Smooth muscle cell (in vitro differentiated cells): ENCODE results near the gene IGSF3. TPM values are rescaled to one million over a fixed set of nuclear protein-coding genes. Genes with fewer than 3 reads are reported as not detected.

ENCODE experiments used
- DNase-seq: peaks from one replicate; lab custom pipeline; 2025; ENCODE audit not compliant: unreplicated experiment; lab: John Stamatoyannopoulos, UW
- H2AFZ ChIP-seq: fragments of 200-600 bp; sonication (generic); 2 replicates; pipeline ENCODE4 v1.6.0; 2016; ENCODE audit warnings: antibody characterized with exemption, low read depth, mild to moderate bottlenecking
- H3F3A ChIP-seq: fragments of 200-600 bp; sonication (generic); 2 replicates; pipeline ENCODE4 v1.6.0; 2017; ENCODE audit warnings: antibody characterized with exemption, low read depth
- H3K27ac ChIP-seq: fragments of 200-600 bp; sonication (generic); 2 replicates; pipeline ENCODE4 v1.5.1; 2016; ENCODE audit warnings: low read depth, mild to moderate bottlenecking
- H3K27me3 ChIP-seq: fragments of 200-600 bp; sonication (generic); 2 replicates; pipeline ENCODE4 v1.6.1; 2016; ENCODE audit warnings: low read depth, mild to moderate bottlenecking
- H3K36me3 ChIP-seq: fragments of 200-600 bp; sonication (generic); 2 replicates; pipeline ENCODE4 v1.5.1; 2016; ENCODE audit warnings: low read depth
- H3K4me1 ChIP-seq: fragments of 200-600 bp; sonication (generic); 2 replicates; pipeline ENCODE4 v1.5.1; 2016; ENCODE audit warnings: low read depth
- H3K4me2 ChIP-seq: fragments of 200-600 bp; sonication (generic); 2 replicates; pipeline ENCODE4 v1.6.0; 2016; ENCODE audit warnings: mild to moderate bottlenecking
- H3K4me3 ChIP-seq: fragments of 200-600 bp; sonication (generic); 2 replicates; pipeline ENCODE4 v1.5.1; 2016; ENCODE audit warnings: mild to moderate bottlenecking
- H3K79me2 ChIP-seq: fragments of 200-600 bp; sonication (generic); 2 replicates; pipeline ENCODE4 v1.6.0; 2016; ENCODE audit warnings: low read depth, mild to moderate bottlenecking
- H3K9ac ChIP-seq: fragments of 200-600 bp; sonication (generic); 2 replicates; pipeline ENCODE4 v1.6.0; 2016; ENCODE audit warnings: low read depth
- H3K9me3 ChIP-seq: fragments of 200-600 bp; sonication (generic); replicated peaks from 2 replicates; pipeline ENCODE4 v1.5.1; 2016; ENCODE audit warnings: low read depth
- H4K20me1 ChIP-seq: fragments of 200-600 bp; sonication (generic); 2 replicates; pipeline ENCODE4 v1.6.0; 2016; ENCODE audit warnings: low read depth
- WGBS: methylation state at CpG from one replicate; pipeline ENCODE4 v1.1.7; 2016; ENCODE audit warnings: low lambda C conversion rate; 5-methylcytosine and 5-hydroxymethylcytosine counted together
- polyA plus RNA-seq: library from polyadenylated mRNA; unstranded; fragments of >200 nt; fragmentation: Nextera tagmentation; extraction: Ambion mirVana; gene quantifications from 2 replicates; pipeline ENCODE4 v1.2.1, GENCODE V29; 2016
- total RNA-seq: library from RNA; depleted of rRNA; stranded (reverse); fragments of >200 nt; gene quantifications from 2 replicates; pipeline ENCODE4 v1.2.3, GENCODE V29; 2014
- TF ChIP-seq, protein P1 (sequence below): fragments of 200-600 bp; sonication (generic); IDR thresholded peaks from 2 replicates; pipeline ENCODE4 v1.5.1; 2017; ENCODE audit warnings: borderline replicate concordance, mild to moderate bottlenecking, antibody characterized with exemption; ENCODE audit not compliant: insufficient read depth, poor library complexity, severe bottlenecking

The IGSF3 gene
- total and polyA plus RNA-seq, 2 experiments from 2014 or later = 11.9 to 28.4 TPM

DNA sequence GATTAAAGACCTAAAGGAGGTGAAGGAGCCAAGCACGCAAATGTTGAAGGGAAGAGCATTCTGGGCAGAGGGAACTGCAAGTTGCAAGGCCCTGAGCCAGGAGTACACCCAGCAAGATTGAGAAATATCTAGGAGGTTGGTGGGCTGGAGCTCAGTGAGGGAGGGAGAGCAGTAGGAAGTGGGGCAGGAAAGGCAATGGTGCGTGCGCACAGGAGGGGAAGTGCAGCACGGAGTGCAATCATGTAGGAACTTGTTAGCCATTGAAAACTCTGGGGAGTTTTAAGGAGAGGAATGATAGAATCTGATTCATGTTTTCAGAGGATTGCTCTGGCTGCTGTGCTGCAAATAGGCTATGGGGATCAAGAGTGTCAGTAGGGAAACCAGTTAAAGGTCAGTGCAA, 13.2 kb upstream of the IGSF3 start:
- H3K4me2 ChIP-seq = no peak overlapping the region
- no peak overlapping the region for H3K9ac ChIP-seq
- H3K79me2 ChIP-seq = no peaks in the 10 kb centered on the region
- 93% methylated on average over 4 of the region's 4 CpGs for WGBS
- H3K27me3 ChIP-seq = no peaks in the 10 kb centered on the region
- H4K20me1 ChIP-seq = no peaks in the 10 kb centered on the region
- no peak overlapping the region for H2AFZ ChIP-seq
- H3K9me3 ChIP-seq = no peaks in the 10 kb centered on the region
- no peak overlapping the region for H3K4me3 ChIP-seq
- no peaks in the 10 kb centered on the region for H3K4me1 ChIP-seq
- no peaks in the 10 kb centered on the region for H3K36me3 ChIP-seq
- TF ChIP-seq, protein P1, sequence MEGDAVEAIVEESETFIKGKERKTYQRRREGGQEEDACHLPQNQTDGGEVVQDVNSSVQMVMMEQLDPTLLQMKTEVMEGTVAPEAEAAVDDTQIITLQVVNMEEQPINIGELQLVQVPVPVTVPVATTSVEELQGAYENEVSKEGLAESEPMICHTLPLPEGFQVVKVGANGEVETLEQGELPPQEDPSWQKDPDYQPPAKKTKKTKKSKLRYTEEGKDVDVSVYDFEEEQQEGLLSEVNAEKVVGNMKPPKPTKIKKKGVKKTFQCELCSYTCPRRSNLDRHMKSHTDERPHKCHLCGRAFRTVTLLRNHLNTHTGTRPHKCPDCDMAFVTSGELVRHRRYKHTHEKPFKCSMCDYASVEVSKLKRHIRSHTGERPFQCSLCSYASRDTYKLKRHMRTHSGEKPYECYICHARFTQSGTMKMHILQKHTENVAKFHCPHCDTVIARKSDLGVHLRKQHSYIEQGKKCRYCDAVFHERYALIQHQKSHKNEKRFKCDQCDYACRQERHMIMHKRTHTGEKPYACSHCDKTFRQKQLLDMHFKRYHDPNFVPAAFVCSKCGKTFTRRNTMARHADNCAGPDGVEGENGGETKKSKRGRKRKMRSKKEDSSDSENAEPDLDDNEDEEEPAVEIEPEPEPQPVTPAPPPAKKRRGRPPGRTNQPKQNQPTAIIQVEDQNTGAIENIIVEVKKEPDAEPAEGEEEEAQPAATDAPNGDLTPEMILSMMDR = no peak
- no peaks in the 10 kb centered on the region for H3F3A ChIP-seq
- H3K27ac ChIP-seq = no peak overlapping the region
- DNase-seq = no peak

DNA sequence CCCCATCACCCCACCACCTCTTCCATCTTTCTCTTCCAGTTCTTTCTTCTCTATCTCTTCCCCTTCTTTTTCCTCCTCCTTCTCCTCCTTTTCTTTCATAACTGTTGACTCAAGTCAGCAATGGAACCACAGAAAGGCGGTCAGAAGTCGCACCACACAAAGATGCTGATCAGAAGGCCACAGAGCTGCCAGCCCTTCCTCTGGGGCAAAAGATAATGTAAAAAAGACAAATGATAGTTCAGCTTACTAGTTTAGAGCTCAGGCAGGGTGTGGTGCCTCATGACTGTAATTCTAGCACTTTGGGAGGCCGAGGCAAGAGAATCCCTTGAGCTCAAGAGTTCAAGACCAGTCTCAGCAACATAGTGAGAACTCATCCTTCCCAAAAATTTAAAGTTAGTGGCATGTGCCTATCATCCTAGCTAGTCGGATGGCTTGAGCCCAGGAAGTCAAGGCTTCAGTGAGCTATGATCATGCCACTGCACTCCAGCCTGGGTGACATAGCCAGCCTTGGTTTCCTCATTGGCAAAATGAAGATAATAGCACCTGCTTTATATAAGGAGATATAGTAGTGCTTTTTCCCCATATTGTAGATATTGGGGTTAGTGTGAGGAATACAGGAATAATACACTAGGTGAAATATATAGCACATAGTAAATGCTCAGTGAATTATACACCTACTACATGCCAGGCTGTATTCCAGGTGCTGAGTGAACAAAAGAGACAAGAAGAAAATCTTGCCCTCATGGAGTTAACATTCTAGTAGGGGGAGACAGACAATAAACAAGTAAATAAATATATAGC, 12.5 kb upstream of the IGSF3 start:
- 93% methylated on average over 4 of the region's 4 CpGs for WGBS
- no peak for DNase-seq
- H3K27me3 ChIP-seq = no peaks in the 10 kb centered on the region
- no peak overlapping the region for H3K4me3 ChIP-seq
- no peaks in the 10 kb centered on the region for H3K9me3 ChIP-seq
- TF ChIP-seq, protein P1 = no peak
- no peaks in the 10 kb centered on the region for H3K79me2 ChIP-seq
- H3F3A ChIP-seq = no peaks in the 10 kb centered on the region
- no peaks in the 10 kb centered on the region for H3K4me1 ChIP-seq
- no peaks in the 10 kb centered on the region for H4K20me1 ChIP-seq
- no peak overlapping the region for H3K9ac ChIP-seq
- H2AFZ ChIP-seq = no peak overlapping the region
- no peak overlapping the region for H3K27ac ChIP-seq
- no peaks in the 10 kb centered on the region for H3K36me3 ChIP-seq
- H3K4me2 ChIP-seq = no peak overlapping the region

DNA sequence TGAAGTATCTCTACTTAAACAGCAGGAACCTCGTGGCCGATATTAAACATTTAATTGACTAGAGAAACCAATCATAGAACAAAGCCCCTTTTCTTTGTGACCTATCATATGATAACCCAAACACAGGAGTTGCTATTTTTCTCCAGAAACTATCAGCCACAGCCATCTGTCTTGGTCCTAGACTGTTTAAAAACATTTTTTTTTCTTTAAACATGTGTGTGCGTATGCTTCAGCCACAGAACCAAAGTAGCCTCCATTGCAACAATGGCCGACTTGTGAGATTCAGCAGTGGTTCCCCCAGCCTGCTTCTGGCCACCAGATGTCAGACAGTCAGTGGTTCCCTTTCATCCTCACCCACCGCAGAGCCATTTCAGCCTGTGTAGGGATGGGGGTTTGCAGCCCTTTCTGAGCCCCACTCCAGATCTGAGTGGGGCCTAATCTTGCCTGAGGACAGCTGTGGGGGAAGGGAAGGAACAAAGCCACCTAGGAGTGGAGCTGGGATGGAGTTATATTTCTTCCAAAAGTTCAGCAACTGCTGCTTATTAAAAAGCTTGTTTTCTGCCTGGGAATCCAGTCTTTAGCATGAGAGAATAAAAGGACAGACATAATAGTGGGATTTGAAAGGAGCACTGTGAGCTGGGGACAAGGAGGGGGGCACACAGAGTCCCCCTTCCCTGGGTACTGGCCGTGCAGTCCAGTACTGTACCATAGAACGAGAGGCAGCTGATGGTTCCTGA, 11.7 kb upstream of the IGSF3 start:
- no peaks in the 10 kb centered on the region for H3K4me1 ChIP-seq
- no peaks in the 10 kb centered on the region for H3K27me3 ChIP-seq
- no peaks in the 10 kb centered on the region for H3K79me2 ChIP-seq
- no peak overlapping the region for H3K27ac ChIP-seq
- peak overlapping the region; percentile 76 for H2AFZ ChIP-seq
- no peak overlapping the region for H3K9ac ChIP-seq
- WGBS = 64% methylated on average over 7 of the region's 7 CpGs
- no peak for DNase-seq
- H3K4me3 ChIP-seq = no peak overlapping the region
- no peak overlapping the region for H3K4me2 ChIP-seq
- H3F3A ChIP-seq = no peaks in the 10 kb centered on the region
- TF ChIP-seq, protein P1 = no peak
- no peaks in the 10 kb centered on the region for H3K36me3 ChIP-seq
- no peaks in the 10 kb centered on the region for H3K9me3 ChIP-seq
- no peaks in the 10 kb centered on the region for H4K20me1 ChIP-seq
